ENCODE results near the gene SRSF11. TPM values are rescaled to one million over a fixed set of nuclear protein-coding genes. Genes with fewer than 3 reads are reported as not detected.

Gene SRSF11
- total RNA-seq, 4 donors from 2014 or later: 215 to 310 (median 221) TPM

DNA sequence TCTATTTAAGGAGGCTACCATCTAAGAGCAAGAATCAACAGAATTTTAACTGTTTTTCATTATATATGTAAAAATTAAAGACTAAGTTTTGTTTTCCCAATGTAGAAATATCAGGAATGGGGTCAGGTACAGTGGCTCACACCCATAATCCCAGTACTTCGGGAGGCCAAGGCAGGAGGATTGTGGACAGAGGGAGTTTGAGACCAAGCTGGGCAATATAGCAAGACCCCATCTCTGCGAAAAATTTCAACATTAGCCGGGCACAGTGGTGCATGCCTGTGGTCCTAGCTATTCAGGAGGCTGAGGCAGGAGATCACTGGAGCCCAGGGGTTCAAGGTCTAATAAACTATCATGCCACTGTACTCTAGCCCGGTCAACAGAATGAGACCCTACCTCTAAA is 21.1 kb upstream of the SRSF11 start:
- no peak for TF ChIP-seq CTCF (IDR thresholded peaks at IDR 0.05; ENCODE audit: low read depth)

- no peak for TF ChIP-seq CTCF (IDR thresholded peaks at IDR 0.05; ENCODE audit: low read depth)
Measured at GRCh38 chr1:70202173-70202758, 18.9 kb upstream of the SRSF11 start.

DNA sequence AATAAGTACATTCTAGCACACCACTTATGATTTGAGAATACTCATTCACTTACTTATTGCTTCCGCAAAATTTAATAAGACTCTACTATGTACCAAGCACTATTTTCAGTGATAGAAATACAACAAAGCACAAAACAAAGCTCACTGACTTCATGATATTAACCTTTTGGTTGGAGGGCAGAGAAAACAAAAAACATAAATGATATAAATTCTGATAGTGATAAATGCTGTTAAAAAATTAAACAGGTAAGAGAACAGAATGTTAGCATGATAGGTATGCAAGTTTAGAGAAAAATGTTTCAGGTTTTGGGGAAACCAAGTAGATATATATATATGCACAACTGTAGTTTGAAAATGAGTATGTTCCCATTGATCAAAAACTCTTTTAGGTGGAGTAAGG is 17.0 kb upstream of the SRSF11 start:
- TF ChIP-seq CTCF (IDR thresholded peaks at IDR 0.05; ENCODE audit: low read depth): no peak

DNA sequence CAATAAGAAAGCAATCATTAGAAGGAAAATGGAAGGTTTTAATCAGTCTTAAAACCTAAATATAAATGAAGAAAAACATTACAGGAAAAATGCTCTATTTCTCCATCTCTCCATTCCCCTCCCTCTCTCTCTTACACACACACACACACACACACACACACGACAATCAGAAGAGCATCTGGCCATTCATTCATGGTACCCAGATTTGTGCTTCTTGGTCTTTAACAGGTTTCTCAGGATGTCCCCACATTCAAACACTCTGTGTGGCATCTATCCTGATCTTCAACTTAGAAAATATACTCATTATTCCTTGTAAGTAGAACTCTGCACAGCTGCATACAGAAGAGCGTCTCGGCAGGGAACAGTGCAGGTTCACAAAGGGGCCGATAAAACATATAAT is 16.6 kb upstream of the SRSF11 start:
- no peak for TF ChIP-seq CTCF (IDR thresholded peaks at IDR 0.05; ENCODE audit: low read depth)

DNA sequence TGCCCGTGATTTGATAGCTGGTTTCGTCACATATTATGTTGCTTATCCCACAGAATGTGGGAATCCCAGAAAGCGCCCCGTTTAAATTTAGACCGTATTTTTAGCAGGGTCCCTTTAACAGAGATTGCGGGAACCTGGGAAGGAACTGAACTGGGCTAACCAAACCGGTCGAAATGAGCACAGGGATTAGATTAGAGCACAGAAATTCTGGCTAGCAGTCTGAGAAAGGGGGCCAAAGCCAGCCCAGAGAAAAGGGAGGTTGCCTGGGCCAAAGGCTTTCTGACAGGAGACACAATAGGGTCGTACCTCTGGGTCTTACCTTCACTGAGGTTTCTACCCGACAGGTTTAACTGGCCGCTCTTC is 16.1 kb upstream of the SRSF11 start:
- TF ChIP-seq CTCF (IDR thresholded peaks at IDR 0.05; ENCODE audit: low read depth): no peak

- TF ChIP-seq CTCF (IDR thresholded peaks at IDR 0.05; ENCODE audit: low read depth): no peak
Measured at GRCh38 chr1:70205434-70206118, 15.6 kb upstream of the SRSF11 start, which contains the start of gene LRRC40. Gene LRRC40, minus strand, starts transcription at chr1:70205579. Its CDS starts 39 bp downstream, at chr1:70205540.

DNA sequence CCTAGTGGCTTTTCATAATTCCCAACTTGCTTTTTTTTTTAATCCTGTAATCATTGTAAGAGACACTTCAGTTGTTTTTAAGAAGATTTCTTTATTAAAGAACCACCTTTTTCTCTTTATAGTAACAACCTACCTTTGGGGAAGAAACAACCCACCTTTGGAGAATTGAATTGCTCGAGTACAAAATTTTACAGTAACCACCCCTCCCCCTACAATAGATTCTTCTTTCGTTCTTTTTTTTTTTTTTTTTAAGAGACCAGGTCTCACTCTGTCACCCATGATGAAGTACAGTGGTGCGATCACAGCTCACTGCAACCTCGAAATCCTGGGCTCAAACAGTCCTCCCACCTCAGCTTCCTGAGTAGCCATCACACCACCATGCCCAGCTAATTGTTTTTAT is 13.7 kb upstream of the SRSF11 start:
- TF ChIP-seq CTCF (IDR thresholded peaks at IDR 0.05; ENCODE audit: low read depth): no peak

All from subcutaneous adipose tissue (tissue), 4 donors.